ENCODE measurements around the gene MRRF. TPM values are rescaled to one million over a fixed set of nuclear protein-coding genes. Genes with fewer than 3 reads are reported as not detected.

Gene MRRF
- total RNA-seq, 1 donor from 2014 or later = 44.4 TPM

- H3K79me2 ChIP-seq (ENCODE audit: low read depth) = no peaks in the 10 kb centered on the region
- H3K36me3 ChIP-seq = no peaks in the 10 kb centered on the region
- no peak overlapping the region for H2AFZ ChIP-seq (replicated peaks)
- Mint-ChIP-seq H3K4me3 (no peak overlapping the region), H3K9me3 (no peaks in the 10 kb centered on the region), H3K4me1 (no peaks in the 10 kb centered on the region), H3K27me3 (ENCODE audit: insufficient read depth, low read depth) (no peaks in the 10 kb centered on the region), H3K36me3 (peaks cover 18% of the 10 kb centered on the region), H3K27ac (no peak overlapping the region)
- no peaks in the 10 kb centered on the region for H3F3A ChIP-seq (ENCODE audit: low read depth)
- no peak overlapping the region for H3K4me2 ChIP-seq
- no peaks in the 10 kb centered on the region for H3K27me3 ChIP-seq
- H3K27ac ChIP-seq = no peak overlapping the region
- no peak overlapping the region for H3K9ac ChIP-seq
- H3K9me3 ChIP-seq (ENCODE audit: low read depth) = no peaks in the 10 kb centered on the region
- no peak for DNase-seq (ENCODE audit: low spot score)
- H3K4me3 ChIP-seq = no peak overlapping the region
- TF ChIP-seq EZH2phosphoT487 (IDR thresholded peaks at IDR 0.05) = no peak
- TF ChIP-seq, protein P1, sequence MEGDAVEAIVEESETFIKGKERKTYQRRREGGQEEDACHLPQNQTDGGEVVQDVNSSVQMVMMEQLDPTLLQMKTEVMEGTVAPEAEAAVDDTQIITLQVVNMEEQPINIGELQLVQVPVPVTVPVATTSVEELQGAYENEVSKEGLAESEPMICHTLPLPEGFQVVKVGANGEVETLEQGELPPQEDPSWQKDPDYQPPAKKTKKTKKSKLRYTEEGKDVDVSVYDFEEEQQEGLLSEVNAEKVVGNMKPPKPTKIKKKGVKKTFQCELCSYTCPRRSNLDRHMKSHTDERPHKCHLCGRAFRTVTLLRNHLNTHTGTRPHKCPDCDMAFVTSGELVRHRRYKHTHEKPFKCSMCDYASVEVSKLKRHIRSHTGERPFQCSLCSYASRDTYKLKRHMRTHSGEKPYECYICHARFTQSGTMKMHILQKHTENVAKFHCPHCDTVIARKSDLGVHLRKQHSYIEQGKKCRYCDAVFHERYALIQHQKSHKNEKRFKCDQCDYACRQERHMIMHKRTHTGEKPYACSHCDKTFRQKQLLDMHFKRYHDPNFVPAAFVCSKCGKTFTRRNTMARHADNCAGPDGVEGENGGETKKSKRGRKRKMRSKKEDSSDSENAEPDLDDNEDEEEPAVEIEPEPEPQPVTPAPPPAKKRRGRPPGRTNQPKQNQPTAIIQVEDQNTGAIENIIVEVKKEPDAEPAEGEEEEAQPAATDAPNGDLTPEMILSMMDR (IDR thresholded peaks at IDR 0.05) = no peak
- TF ChIP-seq EZH2 (IDR thresholded peaks at IDR 0.05) = no peak
- H4K20me1 ChIP-seq (ENCODE audit: low read depth) = peaks cover 2% of the 10 kb centered on the region
- no peaks in the 10 kb centered on the region for H3K4me1 ChIP-seq
These were observed 32.8 kb downstream of the MRRF start for GRCh38 chr9:122297512-122297911.

DNA sequence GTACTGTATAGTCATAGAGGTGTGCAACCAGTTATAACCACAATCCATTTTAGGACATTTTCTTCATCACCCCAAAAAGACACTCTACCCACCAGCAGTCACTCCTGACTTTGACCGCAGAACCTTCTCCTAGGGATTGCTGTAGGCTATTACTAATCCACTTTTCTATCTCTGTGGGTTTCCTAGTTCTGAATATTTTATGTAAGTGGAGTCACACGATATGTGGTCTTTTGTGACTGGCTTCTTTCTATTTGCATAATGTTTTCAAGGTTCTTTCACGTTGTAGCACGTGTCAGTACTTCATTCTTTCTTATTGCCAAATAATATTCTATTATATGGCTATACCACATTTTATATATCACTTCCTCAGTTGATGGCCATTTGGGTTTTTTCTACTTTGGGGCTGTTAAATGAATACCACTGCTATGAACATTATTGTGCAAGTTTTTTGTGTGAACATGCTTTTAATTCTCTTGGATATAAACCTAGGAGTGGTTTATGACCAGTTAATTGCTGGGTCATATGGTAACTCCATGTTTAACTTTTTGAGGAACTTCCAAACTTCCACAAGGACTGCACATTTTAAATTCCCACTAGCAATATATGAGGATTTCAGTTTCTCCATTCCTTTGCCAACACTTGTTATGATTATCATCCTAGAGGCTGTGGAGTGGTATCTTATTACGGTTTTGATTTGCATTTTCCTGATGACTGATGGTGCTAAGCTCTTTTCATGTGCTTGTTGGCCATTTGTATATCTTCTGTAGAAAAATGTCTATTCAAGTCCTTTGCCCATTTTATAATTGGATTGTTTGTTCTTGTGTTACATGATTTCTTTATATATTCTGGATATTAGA, 37.8 kb downstream of the MRRF start:
- Mint-ChIP-seq H3K9me3 (no peaks in the 10 kb centered on the region), H3K27me3 (ENCODE audit: insufficient read depth, low read depth) (no peaks in the 10 kb centered on the region), H3K4me3 (no peak overlapping the region), H3K27ac (no peak overlapping the region), H3K36me3 (peaks cover 10% of the 10 kb centered on the region), H3K4me1 (no peaks in the 10 kb centered on the region)
- no peak overlapping the region for H2AFZ ChIP-seq (replicated peaks)
- no peaks in the 10 kb centered on the region for H3K9me3 ChIP-seq (ENCODE audit: low read depth)
- peaks cover 13% of the 10 kb centered on the region for H3K4me1 ChIP-seq
- H3K79me2 ChIP-seq (ENCODE audit: low read depth) = no peaks in the 10 kb centered on the region
- no peak overlapping the region for H3K9ac ChIP-seq
- no peaks in the 10 kb centered on the region for H3K36me3 ChIP-seq
- TF ChIP-seq EZH2phosphoT487 (IDR thresholded peaks at IDR 0.05) = no peak
- TF ChIP-seq, protein P1 (IDR thresholded peaks at IDR 0.05) = no peak
- no peak for TF ChIP-seq EZH2 (IDR thresholded peaks at IDR 0.05)
- H3K27me3 ChIP-seq = no peaks in the 10 kb centered on the region
- H3K4me2 ChIP-seq = no peak overlapping the region
- peaks cover 8% of the 10 kb centered on the region for H4K20me1 ChIP-seq (ENCODE audit: low read depth)
- H3F3A ChIP-seq (ENCODE audit: low read depth) = peaks cover 12% of the 10 kb centered on the region
- DNase-seq (ENCODE audit: low spot score) = no peak
- no peak overlapping the region for H3K27ac ChIP-seq
- no peak overlapping the region for H3K4me3 ChIP-seq

- Mint-ChIP-seq H3K4me1 (no peaks in the 10 kb centered on the region), H3K27ac (no peak overlapping the region), H3K36me3 (peaks cover 5% of the 10 kb centered on the region), H3K27me3 (ENCODE audit: insufficient read depth, low read depth) (no peaks in the 10 kb centered on the region), H3K4me3 (no peak overlapping the region), H3K9me3 (no peaks in the 10 kb centered on the region)
- peaks cover 15% of the 10 kb centered on the region for H3F3A ChIP-seq (ENCODE audit: low read depth)
- H3K4me1 ChIP-seq = peaks cover 16% of the 10 kb centered on the region
- no peak overlapping the region for H3K9ac ChIP-seq
- no peaks in the 10 kb centered on the region for H3K36me3 ChIP-seq
- H3K9me3 ChIP-seq (ENCODE audit: low read depth) = no peaks in the 10 kb centered on the region
- H3K79me2 ChIP-seq (ENCODE audit: low read depth) = no peaks in the 10 kb centered on the region
- no peak overlapping the region for H3K27ac ChIP-seq
- DNase-seq (ENCODE audit: low spot score) = peak; percentile 20
- TF ChIP-seq, protein P1 (IDR thresholded peaks at IDR 0.05) = no peak
- no peak for TF ChIP-seq EZH2phosphoT487 (IDR thresholded peaks at IDR 0.05)
- no peak for TF ChIP-seq EZH2 (IDR thresholded peaks at IDR 0.05)
- peaks cover 14% of the 10 kb centered on the region for H4K20me1 ChIP-seq (ENCODE audit: low read depth)
- no peak overlapping the region for H2AFZ ChIP-seq (replicated peaks)
- no peaks in the 10 kb centered on the region for H3K27me3 ChIP-seq
- no peak overlapping the region for H3K4me3 ChIP-seq
- peak overlapping the region; percentile 44 for H3K4me2 ChIP-seq
These were observed 42.4 kb downstream of the MRRF start for GRCh38 chr9:122307061-122307460.
